Smooth muscle cell (in vitro differentiated cells): Measurements from ENCODE around the gene FBN1. TPM values are rescaled to one million over a fixed set of nuclear protein-coding genes. Genes with fewer than 3 reads are reported as not detected.

Experiments used
- DNase-seq: peaks from one replicate; lab custom pipeline; 2025; ENCODE audit not compliant: unreplicated experiment; lab: John Stamatoyannopoulos, UW
- H2AFZ ChIP-seq: fragments of 200-600 bp; sonication (generic); 2 replicates; pipeline ENCODE4 v1.6.0; 2016; ENCODE audit warnings: antibody characterized with exemption, low read depth, mild to moderate bottlenecking
- H3F3A ChIP-seq: fragments of 200-600 bp; sonication (generic); 2 replicates; pipeline ENCODE4 v1.6.0; 2017; ENCODE audit warnings: antibody characterized with exemption, low read depth
- H3K27ac ChIP-seq: fragments of 200-600 bp; sonication (generic); 2 replicates; pipeline ENCODE4 v1.5.1; 2016; ENCODE audit warnings: low read depth, mild to moderate bottlenecking
- H3K27me3 ChIP-seq: fragments of 200-600 bp; sonication (generic); 2 replicates; pipeline ENCODE4 v1.6.1; 2016; ENCODE audit warnings: low read depth, mild to moderate bottlenecking
- H3K36me3 ChIP-seq: fragments of 200-600 bp; sonication (generic); 2 replicates; pipeline ENCODE4 v1.5.1; 2016; ENCODE audit warnings: low read depth
- H3K4me1 ChIP-seq: fragments of 200-600 bp; sonication (generic); 2 replicates; pipeline ENCODE4 v1.5.1; 2016; ENCODE audit warnings: low read depth
- H3K4me2 ChIP-seq: fragments of 200-600 bp; sonication (generic); 2 replicates; pipeline ENCODE4 v1.6.0; 2016; ENCODE audit warnings: mild to moderate bottlenecking
- H3K4me3 ChIP-seq: fragments of 200-600 bp; sonication (generic); 2 replicates; pipeline ENCODE4 v1.5.1; 2016; ENCODE audit warnings: mild to moderate bottlenecking
- H3K79me2 ChIP-seq: fragments of 200-600 bp; sonication (generic); 2 replicates; pipeline ENCODE4 v1.6.0; 2016; ENCODE audit warnings: low read depth, mild to moderate bottlenecking
- H3K9ac ChIP-seq: fragments of 200-600 bp; sonication (generic); 2 replicates; pipeline ENCODE4 v1.6.0; 2016; ENCODE audit warnings: low read depth
- H3K9me3 ChIP-seq: fragments of 200-600 bp; sonication (generic); replicated peaks from 2 replicates; pipeline ENCODE4 v1.5.1; 2016; ENCODE audit warnings: low read depth
- H4K20me1 ChIP-seq: fragments of 200-600 bp; sonication (generic); 2 replicates; pipeline ENCODE4 v1.6.0; 2016; ENCODE audit warnings: low read depth
- WGBS: methylation state at CpG from one replicate; pipeline ENCODE4 v1.1.7; 2016; ENCODE audit warnings: low lambda C conversion rate; 5-methylcytosine and 5-hydroxymethylcytosine counted together
- polyA plus RNA-seq: library from polyadenylated mRNA; unstranded; fragments of >200 nt; fragmentation: Nextera tagmentation; extraction: Ambion mirVana; gene quantifications from 2 replicates; pipeline ENCODE4 v1.2.1, GENCODE V29; 2016
- total RNA-seq: library from RNA; depleted of rRNA; stranded (reverse); fragments of >200 nt; gene quantifications from 2 replicates; pipeline ENCODE4 v1.2.3, GENCODE V29; 2014
- TF ChIP-seq, protein P1 (sequence below): fragments of 200-600 bp; sonication (generic); IDR thresholded peaks from 2 replicates; pipeline ENCODE4 v1.5.1; 2017; ENCODE audit warnings: borderline replicate concordance, mild to moderate bottlenecking, antibody characterized with exemption; ENCODE audit not compliant: insufficient read depth, poor library complexity, severe bottlenecking

FBN1 gene
- total and polyA plus RNA-seq, 2 experiments from 2014 or later = 137 to 330 TPM

DNA sequence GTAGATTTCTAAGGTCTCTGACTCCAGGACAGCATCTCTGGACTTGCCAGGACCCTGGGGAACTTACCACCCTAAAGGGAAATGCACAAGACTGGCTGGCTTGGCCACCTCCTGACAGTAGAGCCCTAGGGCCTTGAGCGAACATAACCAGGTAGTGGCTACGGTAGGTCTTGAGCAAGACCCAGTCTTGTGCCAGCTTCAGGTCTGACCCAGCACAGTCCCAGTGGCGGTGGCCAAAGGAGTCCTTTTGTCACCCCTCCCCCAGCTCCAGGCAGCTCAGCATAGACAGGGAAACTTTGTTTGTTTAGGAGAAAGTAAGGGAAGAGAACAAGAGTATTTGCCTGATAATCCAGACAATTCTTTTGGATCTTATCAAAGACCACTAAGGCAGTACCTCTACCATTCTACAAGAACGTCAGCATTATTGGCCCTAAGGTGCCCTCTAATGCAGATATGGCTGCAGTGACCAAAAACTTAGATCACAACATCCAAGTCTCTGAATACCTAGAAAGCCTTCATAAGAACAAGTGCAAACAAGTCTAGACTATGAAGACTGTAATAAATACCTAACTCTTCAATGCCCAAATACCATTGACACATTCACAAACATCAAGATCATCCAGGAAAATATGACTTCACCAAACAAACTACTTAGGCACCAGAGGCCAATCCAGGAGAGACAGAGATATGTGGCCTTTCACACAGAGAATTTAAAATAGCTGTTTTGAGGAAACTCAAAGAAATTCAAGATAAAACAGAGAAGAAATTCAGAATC, 38.7 kb upstream of the FBN1 start:
- H3K27ac ChIP-seq = peak overlapping the region; percentile 51

DNA sequence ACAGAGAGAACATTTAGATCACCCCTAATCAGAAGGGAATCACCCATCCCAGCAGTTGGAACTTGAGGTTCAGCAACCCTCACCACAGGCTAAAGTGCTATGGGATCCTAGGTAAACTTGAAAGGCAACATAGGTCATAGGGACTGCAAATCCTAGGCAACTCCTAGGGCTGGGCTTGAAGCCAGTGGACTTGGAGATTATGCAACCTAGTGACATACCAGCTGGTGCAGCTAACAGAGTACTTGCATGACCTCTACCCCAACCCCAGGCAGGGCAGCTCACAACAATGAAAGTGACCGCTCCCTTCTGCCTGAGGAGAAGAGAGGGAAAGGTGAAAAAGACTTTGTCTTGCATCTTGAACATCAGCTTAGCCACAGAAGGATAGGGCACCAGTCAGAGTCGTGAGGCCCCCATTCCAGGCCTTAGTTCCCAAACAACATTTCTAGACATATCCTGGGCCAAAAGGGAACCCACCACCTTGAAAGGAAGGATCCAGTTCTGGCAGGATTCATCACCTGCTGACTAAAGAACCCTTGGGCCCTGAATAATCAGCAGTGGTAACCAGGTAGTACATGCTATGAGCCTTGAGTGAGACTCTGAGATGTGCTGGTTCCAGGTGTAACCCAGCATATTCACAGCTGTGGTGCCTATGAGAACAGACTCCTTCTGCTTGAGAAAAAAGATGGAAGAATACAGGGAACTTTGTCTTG, 37.6 kb upstream of the FBN1 start:
- no peaks in the 10 kb centered on the region for H3K36me3 ChIP-seq
- WGBS = 96% methylated on average over 2 of the region's 2 CpGs
- H3K79me2 ChIP-seq = no peaks in the 10 kb centered on the region
- H4K20me1 ChIP-seq = no peaks in the 10 kb centered on the region
- no peak overlapping the region for H3K4me3 ChIP-seq
- no peak overlapping the region for H3K4me2 ChIP-seq
- no peaks in the 10 kb centered on the region for H3K9me3 ChIP-seq
- H3K27ac ChIP-seq = no peak overlapping the region
- H3K27me3 ChIP-seq = no peaks in the 10 kb centered on the region
- peaks cover 3% of the 10 kb centered on the region for H3F3A ChIP-seq
- no peak overlapping the region for H2AFZ ChIP-seq
- DNase-seq = no peak
- peaks cover 4% of the 10 kb centered on the region for H3K4me1 ChIP-seq
- H3K9ac ChIP-seq = no peak overlapping the region
- TF ChIP-seq, protein P1, sequence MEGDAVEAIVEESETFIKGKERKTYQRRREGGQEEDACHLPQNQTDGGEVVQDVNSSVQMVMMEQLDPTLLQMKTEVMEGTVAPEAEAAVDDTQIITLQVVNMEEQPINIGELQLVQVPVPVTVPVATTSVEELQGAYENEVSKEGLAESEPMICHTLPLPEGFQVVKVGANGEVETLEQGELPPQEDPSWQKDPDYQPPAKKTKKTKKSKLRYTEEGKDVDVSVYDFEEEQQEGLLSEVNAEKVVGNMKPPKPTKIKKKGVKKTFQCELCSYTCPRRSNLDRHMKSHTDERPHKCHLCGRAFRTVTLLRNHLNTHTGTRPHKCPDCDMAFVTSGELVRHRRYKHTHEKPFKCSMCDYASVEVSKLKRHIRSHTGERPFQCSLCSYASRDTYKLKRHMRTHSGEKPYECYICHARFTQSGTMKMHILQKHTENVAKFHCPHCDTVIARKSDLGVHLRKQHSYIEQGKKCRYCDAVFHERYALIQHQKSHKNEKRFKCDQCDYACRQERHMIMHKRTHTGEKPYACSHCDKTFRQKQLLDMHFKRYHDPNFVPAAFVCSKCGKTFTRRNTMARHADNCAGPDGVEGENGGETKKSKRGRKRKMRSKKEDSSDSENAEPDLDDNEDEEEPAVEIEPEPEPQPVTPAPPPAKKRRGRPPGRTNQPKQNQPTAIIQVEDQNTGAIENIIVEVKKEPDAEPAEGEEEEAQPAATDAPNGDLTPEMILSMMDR = no peak

More for the DNA sequence above, 38.7 kb upstream of the FBN1 start:
- Histone ChIP-seq H3K4me1 (peaks cover 4% of the 10 kb centered on the region), H2AFZ (no peak overlapping the region), H3K9ac (peak overlapping the region; percentile 55), H4K20me1 (no peaks in the 10 kb centered on the region), H3K27me3 (no peaks in the 10 kb centered on the region), H3K4me2 (no peak overlapping the region), H3K36me3 (no peaks in the 10 kb centered on the region), H3K79me2 (no peaks in the 10 kb centered on the region), H3K9me3 (no peaks in the 10 kb centered on the region), H3F3A (peaks cover 3% of the 10 kb centered on the region), H3K4me3 (no peak overlapping the region)
- TF ChIP-seq, protein P1 = no peak
- no peak for DNase-seq
- 95% methylated on average over 4 of the region's 4 CpGs for WGBS

DNA sequence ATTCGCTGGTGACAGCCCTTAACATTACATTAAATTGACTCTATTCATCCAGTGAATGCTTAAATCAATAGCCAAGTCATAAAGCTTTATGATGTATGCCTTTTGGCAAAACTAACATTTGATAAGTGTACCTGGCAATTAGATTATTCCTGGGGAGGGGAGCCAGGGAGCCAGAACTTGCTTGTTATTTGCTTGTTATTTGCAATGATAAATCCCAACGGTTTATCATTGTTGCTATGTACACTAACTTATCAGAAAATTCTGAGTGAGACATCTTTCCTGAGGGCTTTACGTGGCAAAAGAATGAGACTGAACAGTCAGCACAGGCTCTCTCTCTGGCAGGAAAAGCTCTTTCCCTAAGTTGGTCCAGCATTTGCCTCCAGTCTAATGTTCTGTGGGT, 35.8 kb upstream of the FBN1 start:
- H2AFZ ChIP-seq = no peak overlapping the region
- H3K4me1 ChIP-seq = peaks cover 4% of the 10 kb centered on the region
- no peaks in the 10 kb centered on the region for H4K20me1 ChIP-seq
- 38% methylated on average over 3 of the region's 3 CpGs for WGBS
- peak overlapping the region; percentile 96 for H3K9ac ChIP-seq
- no peak for DNase-seq
- TF ChIP-seq, protein P1 = no peak
- H3F3A ChIP-seq = peaks cover 3% of the 10 kb centered on the region
- no peaks in the 10 kb centered on the region for H3K36me3 ChIP-seq
- no peak overlapping the region for H3K4me3 ChIP-seq
- peak overlapping the region; percentile 64 for H3K4me2 ChIP-seq
- no peaks in the 10 kb centered on the region for H3K9me3 ChIP-seq
- no peaks in the 10 kb centered on the region for H3K27me3 ChIP-seq
- H3K27ac ChIP-seq = peak overlapping the region; percentile 99
- no peaks in the 10 kb centered on the region for H3K79me2 ChIP-seq
